Measurements from ENCODE around the gene UBTD2.
"Not testable (repeated sequence)": the region's sequence is repeated elsewhere in the genome, so short reads cannot be mapped to it uniquely, and the experiment has no call there.

UBTD2 gene

DNA sequence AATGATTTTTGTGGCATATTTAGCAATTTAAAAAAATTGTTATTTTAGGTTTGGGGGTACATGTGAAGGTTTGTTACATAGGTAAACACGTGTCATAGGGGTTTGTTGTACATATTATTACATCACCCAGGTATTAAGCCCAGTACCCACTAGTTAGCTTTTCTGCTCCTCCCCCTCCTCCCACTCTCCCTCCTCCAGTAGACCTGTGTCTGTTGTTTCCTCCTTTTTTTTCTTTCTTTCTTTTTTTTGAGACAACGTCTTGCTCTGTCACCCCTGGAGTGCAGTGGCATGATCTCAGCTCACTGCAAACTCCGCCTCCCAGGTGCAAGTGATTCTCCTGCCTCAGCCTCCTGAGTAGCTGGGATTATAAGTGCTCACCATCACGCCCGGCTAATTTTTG, 8.3 kb upstream of the UBTD2 start:
- not testable (repeated sequence) for DNase-seq

DNA sequence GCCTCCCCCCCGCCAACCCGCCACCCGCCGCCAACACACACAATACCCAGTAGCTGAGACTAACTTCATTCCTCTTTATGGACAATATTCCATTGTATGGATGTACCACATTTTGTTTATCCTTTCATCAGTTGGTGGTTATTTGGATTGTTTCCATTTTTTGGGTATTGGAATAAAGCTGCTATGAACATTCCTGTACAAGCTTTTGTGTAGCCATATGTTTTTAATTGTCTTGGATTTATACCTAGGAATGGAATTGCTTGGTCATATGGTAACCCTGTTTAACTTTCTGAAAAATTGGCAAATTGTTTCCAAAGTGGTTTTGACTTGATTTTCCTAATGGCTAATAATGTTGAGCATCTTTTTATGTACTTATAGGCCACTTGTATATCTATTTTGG, 4.9 kb upstream of the UBTD2 start:
- DNase-seq = no peak

GRCh38 chr5:172287140-172287539, 3.6 kb upstream of the UBTD2 start:
- DNase-seq = not testable (repeated sequence)

GRCh38 chr5:172285226-172286143, 1.9 kb upstream of the UBTD2 start:
- no peak for DNase-seq

GRCh38 chr5:172284611-172284980, 1.0 kb upstream of the UBTD2 start:
- DNase-seq = no peak

DNA sequence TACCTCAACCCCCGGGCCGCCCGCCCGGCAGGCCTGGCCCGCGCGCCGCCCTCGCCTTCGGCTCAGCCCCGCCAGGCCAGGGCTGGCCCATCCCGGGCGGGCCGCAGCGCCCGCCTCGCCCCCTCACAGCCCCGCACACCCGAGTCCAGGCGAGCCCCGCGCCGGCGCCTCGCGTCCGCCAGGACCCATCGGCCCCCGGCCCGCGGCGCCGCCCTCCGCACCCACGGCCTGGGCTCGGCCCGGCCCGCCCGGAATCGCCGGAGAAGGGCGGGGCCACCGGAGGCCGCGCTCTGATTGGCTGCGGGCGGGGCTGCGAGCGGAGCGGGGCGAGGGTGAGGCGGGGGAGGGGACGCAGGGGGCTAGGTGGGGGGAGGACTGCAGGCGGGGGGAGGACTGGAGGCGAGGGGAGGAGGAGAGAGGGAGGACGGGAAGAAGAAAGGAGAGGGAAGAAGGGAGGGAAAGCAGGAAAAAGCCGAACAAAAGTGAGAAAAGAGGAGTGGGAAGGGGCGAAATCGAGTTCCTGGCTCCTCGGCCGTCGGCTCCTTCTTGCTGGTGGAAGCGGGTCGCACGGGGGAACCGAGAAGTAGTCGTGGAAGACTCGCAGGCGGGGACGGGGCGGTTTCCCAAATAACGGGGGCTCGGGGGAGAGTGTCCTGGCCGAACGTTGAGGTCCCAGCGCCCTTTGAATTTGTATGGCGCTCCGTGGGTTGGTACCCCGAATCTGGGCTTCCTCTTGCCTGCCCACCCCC, 472 bp upstream of the UBTD2 start:
- DNase-seq = peak; percentile 32 to 91

GRCh38 chr5:172282272-172283019, 1.1 kb downstream of the UBTD2 start:
- no peak for DNase-seq

GRCh38 chr5:172281346-172281745, 2.2 kb downstream of the UBTD2 start:
- DNase-seq = no peak

GRCh38 chr5:172280929-172281328, 2.6 kb downstream of the UBTD2 start:
- peak in 1 of 2 experiments; percentile 21 for DNase-seq

GRCh38 chr5:172280317-172280716, 3.2 kb downstream of the UBTD2 start:
- DNase-seq = no peak

GRCh38 chr5:172278356-172278755, 5.2 kb downstream of the UBTD2 start:
- no peak for DNase-seq

DNA sequence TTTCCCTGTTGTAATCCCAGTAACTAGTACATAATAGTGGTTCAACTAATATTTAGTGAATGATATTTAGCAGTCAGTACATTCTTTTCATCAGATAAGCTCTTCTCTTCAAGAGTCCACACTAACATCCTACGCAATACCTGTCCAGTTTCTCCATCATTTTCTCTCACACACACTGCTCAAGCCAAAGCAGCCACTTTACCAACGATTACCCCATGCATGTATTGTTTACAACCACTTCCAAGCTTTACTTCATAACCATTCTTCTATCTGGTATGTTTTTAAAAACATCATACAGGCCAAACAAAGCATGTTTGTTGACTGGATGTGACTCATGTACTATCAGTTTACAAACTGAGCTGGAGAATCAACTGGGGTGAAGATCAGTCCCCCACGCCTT, 7.3 kb downstream of the UBTD2 start:
- no peak for DNase-seq

- no peak for DNase-seq
Observed at GRCh38 chr5:172274951-172275753, 8.4 kb downstream of the UBTD2 start.

- no peak for DNase-seq
Observed at GRCh38 chr5:172267943-172268342, 15.6 kb downstream of the UBTD2 start.

DNA sequence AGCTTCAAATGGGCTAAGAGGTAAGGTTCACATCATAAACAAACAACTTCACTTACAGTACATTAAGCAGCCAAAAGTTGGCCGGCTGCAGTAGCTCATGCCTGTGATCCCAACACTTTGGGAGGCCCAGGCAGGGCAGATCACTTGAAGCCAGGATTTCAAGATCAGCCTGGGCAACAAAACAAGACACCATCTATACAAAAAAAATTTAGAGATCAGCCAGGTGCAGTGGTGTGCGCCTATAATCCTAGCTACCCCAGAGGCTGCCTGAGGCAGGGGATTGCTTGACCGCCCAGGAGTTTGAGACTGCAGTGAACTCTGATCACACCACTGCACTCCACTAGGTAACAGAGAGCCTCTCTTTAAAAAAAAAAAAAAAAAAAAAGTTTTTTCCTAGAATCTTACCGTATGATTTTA, 16.9 kb downstream of the UBTD2 start:
- DNase-seq = peak; percentile 22 to 32

DNA sequence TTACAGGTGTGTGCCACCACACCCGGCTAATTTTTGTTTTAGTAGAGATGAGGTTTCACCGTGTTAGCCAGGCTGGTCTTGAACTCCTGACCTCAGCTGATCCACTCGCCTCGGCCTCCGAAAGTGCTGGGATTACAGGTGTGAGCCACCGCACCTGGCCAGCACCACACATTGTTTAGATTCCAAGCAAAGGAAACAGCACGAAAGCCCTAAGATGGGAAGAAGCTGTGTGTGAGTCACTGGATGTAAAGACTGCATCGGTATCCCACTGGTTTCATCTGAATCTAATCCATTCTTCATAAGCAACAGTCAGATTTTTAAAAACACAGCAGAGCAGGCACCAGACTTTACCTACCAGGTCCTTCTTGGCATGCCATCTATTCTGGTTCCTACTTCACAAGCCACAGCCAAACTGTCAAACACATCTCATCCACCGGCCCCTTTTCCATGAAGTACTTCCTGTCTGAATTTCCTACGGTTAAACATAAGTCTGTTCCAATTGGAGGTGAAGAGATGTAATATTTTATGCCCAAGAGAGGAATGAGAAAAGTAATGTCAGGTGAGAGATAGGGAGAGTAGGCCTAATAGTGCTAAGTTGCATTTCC, 17.4 kb downstream of the UBTD2 start:
- DNase-seq = no peak

- DNase-seq = no peak
Observed at GRCh38 chr5:172264815-172265395, 18.7 kb downstream of the UBTD2 start.

DNA sequence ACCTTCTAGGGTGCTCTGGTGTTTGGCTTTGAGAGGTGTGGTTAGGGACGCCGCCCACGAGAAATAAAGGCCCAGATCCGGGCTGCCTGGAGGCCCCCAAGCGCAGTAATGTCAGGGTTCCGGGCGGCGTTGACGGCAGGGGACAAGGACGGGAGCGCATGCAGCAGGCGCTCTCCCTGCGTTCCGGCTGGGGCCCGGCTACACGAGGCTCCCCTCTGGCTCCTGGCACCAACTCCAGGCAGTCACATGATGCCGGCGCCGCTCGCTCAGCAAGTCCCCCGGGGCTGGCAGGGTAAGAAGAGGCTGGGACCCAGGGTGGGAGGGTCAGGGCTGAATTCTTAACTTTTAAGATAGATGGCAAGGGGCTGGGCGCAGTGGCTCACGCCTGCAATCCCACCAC, 28.1 kb downstream of the UBTD2 start:
- DNase-seq = no peak

DNA sequence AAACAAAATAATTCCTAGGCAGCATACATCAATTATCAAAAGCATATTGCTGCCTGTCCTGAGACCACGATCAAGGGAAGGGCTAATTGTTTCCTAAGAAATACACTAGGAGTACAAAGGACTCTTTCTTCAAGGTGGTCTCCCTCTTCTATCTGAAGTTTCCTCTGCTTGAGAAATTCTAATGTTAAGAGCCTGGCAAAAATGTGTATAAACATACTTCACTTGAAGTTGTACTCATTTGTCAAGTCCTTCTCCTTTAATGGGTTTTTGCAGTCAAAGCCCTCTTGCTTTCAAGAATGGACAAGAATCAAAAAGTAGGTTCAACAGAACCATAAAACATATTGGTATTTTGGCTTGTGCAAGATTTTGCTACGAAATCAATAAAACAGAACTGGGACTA, 31.1 kb downstream of the UBTD2 start:
- no peak for DNase-seq

DNA sequence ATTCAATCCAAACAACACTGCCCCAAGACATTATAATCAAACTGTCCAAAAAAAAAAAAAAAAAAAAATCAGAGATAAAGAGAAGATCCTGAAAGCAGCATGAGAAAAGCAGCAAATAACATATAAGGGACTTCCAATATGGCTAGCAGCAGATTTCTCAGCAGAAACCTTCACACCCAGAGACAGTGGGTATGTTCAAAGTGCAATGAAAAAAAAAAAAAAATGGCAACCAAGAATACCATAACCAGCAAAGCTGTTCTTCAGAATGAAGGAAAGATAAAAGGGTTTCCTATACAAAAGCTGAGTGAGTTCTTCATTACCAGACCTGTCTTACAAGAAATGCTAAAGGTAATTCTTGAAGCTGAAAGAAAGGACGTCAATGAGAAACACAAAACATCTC, 32.1 kb downstream of the UBTD2 start:
- no peak for DNase-seq

GRCh38 chr5:172248637-172249036, 34.9 kb downstream of the UBTD2 start:
- no peak for DNase-seq

DNA sequence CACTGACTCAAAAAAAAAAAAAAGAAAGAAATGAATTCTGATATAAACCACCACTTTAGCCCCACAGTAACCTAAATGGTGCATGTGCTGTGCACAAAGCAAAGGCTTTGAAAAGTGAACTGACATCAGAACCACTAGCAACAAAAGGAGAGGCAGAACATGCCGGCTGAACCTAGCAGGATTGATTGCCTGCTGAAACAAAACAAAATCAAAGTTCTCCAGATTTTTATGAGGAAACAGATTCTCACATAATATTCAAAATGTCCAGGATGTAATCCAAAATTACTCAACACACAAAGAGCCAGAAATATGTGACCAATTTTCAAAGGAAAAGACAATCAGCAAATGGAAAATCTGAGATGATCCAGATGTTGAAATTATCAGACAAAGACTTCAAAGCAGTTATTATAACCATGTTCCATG, 37.9 kb downstream of the UBTD2 start:
- no peak for DNase-seq

Measured in NCI-H446 (cell line).